Transverse colon (tissue), 4 donors: Measurements from ENCODE around the gene CEACAM6.

Source experiments
- CTCF ChIP-seq, 5 experiments: fragments of 200-600 bp in 3 of 5; fragments of 450-650 bp in 2 of 5; sonication (generic) in 3 of 5; IDR thresholded peaks; 1 replicate in 2 of 5; 2 replicates in 3 of 5; pipeline ENCODE4 v1.5.1; 2016 to 2017; ENCODE audit warnings: antibody characterized with exemption in 5 of 5, inconsistent platforms in 3 of 5, mild to moderate bottlenecking in 2 of 5, moderate library complexity in 1 of 5
- EP300 ChIP-seq: sonication (generic); formaldehyde crosslinking; IDR thresholded peaks from one replicate; pipeline ENCODE4 v1.6.1; 2017; ENCODE audit warnings: antibody characterized with exemption, low read depth
- POLR2A ChIP-seq: fragments of 450-650 bp; IDR thresholded peaks from one replicate; pipeline ENCODE4 v1.6.1; 2016; ENCODE audit warnings: antibody characterized with exemption, mild to moderate bottlenecking, moderate library complexity
- POLR2AphosphoS5 ChIP-seq, 3 donors: sonication (generic); formaldehyde crosslinking; IDR thresholded peaks; one replicate each; pipeline ENCODE4 v1.6.1; 2016; ENCODE audit warnings: antibody characterized with exemption in 3 of 3

GRCh38 chr19:41771410-41771809, 16.1 kb downstream of the CEACAM6 start:
- TF ChIP-seq CTCF (IDR thresholded peaks at IDR 0.05) (no peak), EP300 (no peak), POLR2AphosphoS5 (IDR thresholded peaks at IDR 0.05) (no peak), POLR2A (no peak)
